ENCODE measurements around the gene ATP10A. TPM values are rescaled to one million over a fixed set of nuclear protein-coding genes. Genes with fewer than 3 reads are reported as not detected.

Gene ATP10A
- total and polyA plus RNA-seq, 9 of the 15 experiments (the other 6 are each of a cell fraction or from before 2014, with no cell fraction given) = 0.09 TPM; not detected in 8

GRCh38 chr15:25718597-25718996, 144.5 kb downstream of the ATP10A start (continued):
- TF ChIP-seq ATF4 (CRISPR knock-in tag; IDR thresholded peaks at IDR 0.05) (no peak), WHSC1 (IDR thresholded peaks at IDR 0.05; ENCODE audit: low read length) (no peak)

- peaks cover 0 to 4% of the 10 kb centered on the region in 2 experiments; a peak in 1 of 5 replicates for H3K4me1 ChIP-seq (replicated peaks in 1 of 2; ENCODE audit: control insufficient read depth in 2 of 2, insufficient read depth in 2 of 2, low read length in 2 of 2)
- no peak overlapping the region; a peak in 1 of 4 replicates for H3K9ac ChIP-seq (ENCODE audit: insufficient read depth in 1 of 2, low read depth in 2 of 2, low read length in 2 of 2)
- FAIRE-seq (no peak), ATAC-seq (no peak), DNase-seq (ENCODE audit: extremely low read depth in 1 of 4, low spot score in 3 of 4) (no peak)
- in situ Hi-C loops (cut with MboI) = no loop called here
- intact Hi-C loops (cut with micrococcal nuclease) = no loop called here
- no peaks in the 10 kb centered on the region for H3K9me1 ChIP-seq (ENCODE audit: control insufficient read depth, insufficient read depth, low read length)
- ChIA-PET POLR2A (no interaction called here), CTCF (ENCODE audit: low intra/inter-chr PET ratio) (no interaction called here)
- peaks cover 0 to 29% of the 10 kb centered on the region in 2 experiments; a peak in 2 of 5 replicates for H3K27me3 ChIP-seq (ENCODE audit: control insufficient read depth in 2 of 2, insufficient read depth in 2 of 2, low read length in 2 of 2)
- H2AFZ ChIP-seq (ENCODE audit: low read depth, low read length) = no peak overlapping the region
- H4K20me1 ChIP-seq (replicated peaks; ENCODE audit: control insufficient read depth, insufficient read depth, low read length) = no peaks in the 10 kb centered on the region
- H3K36me3 ChIP-seq (ENCODE audit: control insufficient read depth, insufficient read depth, low read length) = no peaks in the 10 kb centered on the region
- no peak overlapping the region for H3K4me3 ChIP-seq
- H3K79me2 ChIP-seq (ENCODE audit: control insufficient read depth, insufficient read depth, low read length) = no peaks in the 10 kb centered on the region
- H3K27ac ChIP-seq (ENCODE audit: extremely low read depth, low read depth, low read length) = no peak overlapping the region
- TF ChIP-seq SRSF1 (IDR thresholded peaks at IDR 0.05; ENCODE audit: low read depth, low read length) (no peak), KHSRP (IDR thresholded peaks at IDR 0.05) (no peak), RUNX1 (IDR thresholded peaks at IDR 0.05; ENCODE audit: low read depth) (no peak), DEAF1 (CRISPR knock-in tag; IDR thresholded peaks at IDR 0.05) (no peak), VEZF1 (CRISPR knock-in tag; IDR thresholded peaks at IDR 0.05) (no peak)
- H3K4me2 ChIP-seq (ENCODE audit: insufficient read depth, low read length) = no peak overlapping the region
- BruUV-seq (replicated peaks) = no TSS peak
- WGBS (ENCODE audit: insufficient coverage, low coverage, missing lambda C conversion rate) = under 1% methylated on average over 20 of the region's 20 CpGs
- H3K9me3 ChIP-seq (replicated peaks; ENCODE audit: control insufficient read depth, insufficient read depth, low read depth, low read length) = no peaks in the 10 kb centered on the region
Measured at GRCh38 chr15:25718169-25718536, 145.0 kb downstream of the ATP10A start.
